DND-41 (cell line): ENCODE data around the gene ZFPL1.

Source experiments
- EZH2 ChIP-seq: IDR thresholded peaks from 3 replicates; pipeline ENCODE4 v1.6.1; 2012; ENCODE audit warnings: borderline replicate concordance, low read depth, mild to moderate bottlenecking, moderate library complexity, low read length, inconsistent platforms; ENCODE audit not compliant: severe bottlenecking
- TF ChIP-seq, protein P1 (sequence below): IDR thresholded peaks from 2 replicates; pipeline ENCODE4 v1.5.1; 2012; ENCODE audit warnings: borderline replicate concordance, low read length, moderate library complexity, mild to moderate bottlenecking; ENCODE audit not compliant: poor library complexity, severe bottlenecking; ENCODE audit errors: extremely low read depth

DNA sequence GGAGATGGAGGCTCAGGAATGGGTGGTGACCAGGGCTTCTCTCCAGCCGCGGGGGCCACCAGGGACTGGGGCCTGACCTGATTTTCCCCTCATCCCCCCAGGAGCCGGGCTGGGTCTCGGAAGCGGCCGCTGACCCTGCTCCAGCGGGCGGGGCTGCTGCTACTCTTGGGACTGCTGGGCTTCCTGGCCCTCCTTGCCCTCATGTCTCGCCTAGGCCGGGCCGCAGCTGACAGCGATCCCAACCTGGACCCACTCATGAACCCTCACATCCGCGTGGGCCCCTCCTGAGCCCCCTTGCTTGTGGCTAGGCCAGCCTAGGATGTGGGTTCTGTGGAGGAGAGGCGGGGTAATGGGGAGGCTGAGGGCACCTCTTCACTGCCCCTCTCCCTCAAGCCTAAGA is 3.8 kb downstream of the ZFPL1 start:
- TF ChIP-seq, protein P1, sequence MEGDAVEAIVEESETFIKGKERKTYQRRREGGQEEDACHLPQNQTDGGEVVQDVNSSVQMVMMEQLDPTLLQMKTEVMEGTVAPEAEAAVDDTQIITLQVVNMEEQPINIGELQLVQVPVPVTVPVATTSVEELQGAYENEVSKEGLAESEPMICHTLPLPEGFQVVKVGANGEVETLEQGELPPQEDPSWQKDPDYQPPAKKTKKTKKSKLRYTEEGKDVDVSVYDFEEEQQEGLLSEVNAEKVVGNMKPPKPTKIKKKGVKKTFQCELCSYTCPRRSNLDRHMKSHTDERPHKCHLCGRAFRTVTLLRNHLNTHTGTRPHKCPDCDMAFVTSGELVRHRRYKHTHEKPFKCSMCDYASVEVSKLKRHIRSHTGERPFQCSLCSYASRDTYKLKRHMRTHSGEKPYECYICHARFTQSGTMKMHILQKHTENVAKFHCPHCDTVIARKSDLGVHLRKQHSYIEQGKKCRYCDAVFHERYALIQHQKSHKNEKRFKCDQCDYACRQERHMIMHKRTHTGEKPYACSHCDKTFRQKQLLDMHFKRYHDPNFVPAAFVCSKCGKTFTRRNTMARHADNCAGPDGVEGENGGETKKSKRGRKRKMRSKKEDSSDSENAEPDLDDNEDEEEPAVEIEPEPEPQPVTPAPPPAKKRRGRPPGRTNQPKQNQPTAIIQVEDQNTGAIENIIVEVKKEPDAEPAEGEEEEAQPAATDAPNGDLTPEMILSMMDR, result no peak
- no peak for TF ChIP-seq EZH2
